H1 (cell line): ENCODE measurements around the gene JAM2. TPM values are rescaled to one million over a fixed set of nuclear protein-coding genes. Genes with fewer than 3 reads are reported as not detected.

ENCODE experiments used
- CTCF ChIA-PET: fragments of 300-600 bp; sonication (Branson Sonifier 250); formaldehyde crosslinking; loops from one replicate; lab custom pipeline; 2021; ENCODE audit not compliant: partially characterized antibody; lab: Charles Lee
- POLR2A ChIA-PET: fragments of 300-600 bp; sonication (Branson Sonifier 250); formaldehyde crosslinking; loops from one replicate; lab custom pipeline; 2021; ENCODE audit warnings: inconsistent platforms; ENCODE audit not compliant: partially characterized antibody; lab: Charles Lee
- DNase-seq, 2 experiments: peaks; one replicate each; pipeline versions ENCODE4 v3.0.0 to v3.0.0-alpha.2; 2010 to 2022; ENCODE audit warnings: low spot score in 2 of 2, low read depth in 1 of 2, mixed read lengths in 1 of 2
- FAIRE-seq: peaks from 2 replicates; lab custom pipeline; 2011; peaks lifted over from hg19 to GRCh38; lab: Jason Lieb, UNC
- H2AFZ ChIP-seq: 2 replicates; pipeline ENCODE4 v1.8.1; 2012; ENCODE audit warnings: low read length, inconsistent platforms
- H2AK5ac ChIP-seq: 2 replicates; pipeline ENCODE4 v1.6.1; 2013; ENCODE audit warnings: low read depth, low read length
- H2BK120ac ChIP-seq: replicated peaks from 2 replicates; pipeline ENCODE3; 2013; ENCODE audit warnings: low read depth, low read length, inconsistent platforms
- H2BK12ac ChIP-seq: 2 replicates; pipeline ENCODE4 v1.6.1; 2013; ENCODE audit warnings: low read depth, low read length
- H2BK15ac ChIP-seq: 2 replicates; pipeline ENCODE4 v1.6.1; 2013; ENCODE audit warnings: low read length
- H2BK20ac ChIP-seq: 2 replicates; pipeline ENCODE4 v1.6.1; 2013; ENCODE audit warnings: low read length
- H2BK5ac ChIP-seq: 2 replicates; pipeline ENCODE4 v1.6.1; 2013; ENCODE audit warnings: low read depth, low read length
- H3K14ac ChIP-seq: 2 replicates; pipeline ENCODE4 v1.6.1; 2013; ENCODE audit warnings: inconsistent platforms; ENCODE audit not compliant: insufficient read length
- H3K18ac ChIP-seq: 2 replicates; pipeline ENCODE4 v1.6.1; 2013; ENCODE audit warnings: low read length; ENCODE audit errors: extremely low read depth
- H3K23ac ChIP-seq: 2 replicates; pipeline ENCODE4 v1.6.1; 2013; ENCODE audit warnings: inconsistent platforms; ENCODE audit not compliant: insufficient read length
- H3K23me2 ChIP-seq: 2 replicates; pipeline ENCODE4 v1.6.1; 2013; ENCODE audit warnings: low read depth, low read length
- H3K27ac ChIP-seq: 2 replicates; pipeline ENCODE4 v1.6.1; 2011; ENCODE audit warnings: low read depth, low read length, inconsistent platforms
- H3K27me3 ChIP-seq, 4 experiments: replicated peaks in 1 of 4; 1 replicate in 1 of 4; 2 replicates in 3 of 4; pipeline versions ENCODE4 v1.6.1 to v1.8.1; 2011 to 2013; ENCODE audit warnings: low read length in 3 of 4, mild to moderate bottlenecking in 3 of 4, inconsistent platforms in 2 of 4, mixed read lengths in 2 of 4, moderate library complexity in 1 of 4; ENCODE audit not compliant: control insufficient read depth in 3 of 4, insufficient read depth in 3 of 4; ENCODE audit errors: extremely low read depth in 1 of 4
- H3K36me3 ChIP-seq, 4 experiments: 2 replicates each; pipeline versions ENCODE4 v1.6.1 to v1.8.1; 2011 to 2013; ENCODE audit warnings: mild to moderate bottlenecking in 4 of 4, low read length in 3 of 4, moderate library complexity in 2 of 4, control low read depth in 1 of 4, inconsistent platforms in 1 of 4; ENCODE audit not compliant: insufficient read depth in 4 of 4, control insufficient read depth in 2 of 4
- H3K4ac ChIP-seq: replicated peaks from 2 replicates; pipeline ENCODE3; 2013; ENCODE audit warnings: low read length, low read depth, mixed read lengths, inconsistent platforms; ENCODE audit not compliant: insufficient read length
- H3K4me1 ChIP-seq, 4 experiments: replicated peaks in 1 of 4; 1 replicate in 1 of 4; 2 replicates in 3 of 4; pipeline versions ENCODE4 v1.6.1 to v1.8.1; 2011 to 2013; ENCODE audit warnings: low read length in 3 of 4, inconsistent platforms in 2 of 4, mixed read lengths in 1 of 4; ENCODE audit not compliant: insufficient read depth in 4 of 4, control insufficient read depth in 3 of 4
- H3K4me2 ChIP-seq, 2 experiments: 2 replicates each; pipeline versions ENCODE4 v1.6.1 to v1.8.1; 2011 to 2013; ENCODE audit warnings: low read depth in 2 of 2, low read length in 2 of 2, control low read depth in 1 of 2, inconsistent platforms in 1 of 2, mild to moderate bottlenecking in 1 of 2; ENCODE audit not compliant: insufficient read depth in 1 of 2
- H3K4me3 ChIP-seq, 4 experiments: fragments of 200-600, 300-600 bp in 1 of 4; sonication (generic), shearing (Covaris generic), sonication (Bioruptor Twin) in 1 of 4; 2 replicates each; pipeline versions ENCODE4 v1.5.1 to v1.8.1; 2011 to 2016; ENCODE audit warnings: low read length in 4 of 4, low read depth in 3 of 4, control low read depth in 2 of 4, inconsistent platforms in 2 of 4, mild to moderate bottlenecking in 2 of 4, mixed read lengths in 1 of 4, moderate library complexity in 1 of 4; ENCODE audit not compliant: insufficient read depth in 2 of 4; ENCODE audit errors: extremely low read depth in 1 of 4
- H3K56ac ChIP-seq: replicated peaks from 2 replicates; pipeline ENCODE3; 2013; ENCODE audit warnings: low read depth, mild to moderate bottlenecking, mixed read lengths, low read length, inconsistent platforms; ENCODE audit not compliant: insufficient read length
- H3K79me1 ChIP-seq: 2 replicates; pipeline ENCODE4 v1.6.1; 2013; ENCODE audit warnings: low read depth, low read length, control low read depth
- H3K79me2 ChIP-seq, 2 experiments: 2 replicates each; pipeline versions ENCODE4 v1.6.1 to v1.8.1; 2012 to 2013; ENCODE audit warnings: low read length in 2 of 2, mild to moderate bottlenecking in 2 of 2, inconsistent platforms in 1 of 2; ENCODE audit not compliant: insufficient read depth in 2 of 2, control insufficient read depth in 1 of 2
- H3K9ac ChIP-seq, 4 experiments: replicated peaks in 1 of 4; 1 replicate in 1 of 4; 2 replicates in 3 of 4; pipeline versions ENCODE4 v1.6.1 to v1.8.1; 2011 to 2013; ENCODE audit warnings: low read depth in 3 of 4, low read length in 3 of 4, control low read depth in 2 of 4, mild to moderate bottlenecking in 2 of 4, moderate library complexity in 2 of 4, inconsistent platforms in 1 of 4; ENCODE audit errors: extremely low read depth in 1 of 4
- H3K9me3 ChIP-seq, 2 experiments: 2 replicates each; pipeline versions ENCODE4 v1.6.1 to v1.8.1; 2012 to 2013; ENCODE audit warnings: mild to moderate bottlenecking in 2 of 2, moderate library complexity in 2 of 2, control low read depth in 1 of 2, inconsistent platforms in 1 of 2, low read depth in 1 of 2, low read length in 1 of 2, mixed read lengths in 1 of 2; ENCODE audit not compliant: insufficient read depth in 2 of 2
- H4K20me1 ChIP-seq, 2 experiments: replicated peaks in 1 of 2; 2 replicates each; pipeline versions ENCODE3 to v1.8.1; 2011 to 2013; ENCODE audit warnings: inconsistent platforms in 2 of 2, low read length in 2 of 2, mild to moderate bottlenecking in 1 of 2; ENCODE audit not compliant: insufficient read depth in 2 of 2, control insufficient read depth in 1 of 2
- H4K5ac ChIP-seq: 2 replicates; pipeline ENCODE4 v1.6.1; 2013; ENCODE audit warnings: low read length, low read depth, mixed read lengths, inconsistent platforms; ENCODE audit not compliant: insufficient read length
- H4K8ac ChIP-seq: 2 replicates; pipeline ENCODE4 v1.8.0; 2013; ENCODE audit warnings: mild to moderate bottlenecking, moderate library complexity, low read length, inconsistent platforms; ENCODE audit not compliant: insufficient read depth; ENCODE audit errors: extremely low read depth
- H4K91ac ChIP-seq: replicated peaks from 2 replicates; pipeline ENCODE3; 2013; ENCODE audit warnings: low read length, mixed read lengths, inconsistent platforms; ENCODE audit not compliant: insufficient read length
- CREB1 ChIP-seq: IDR thresholded peaks from 2 replicates; pipeline ENCODE4 v1.6.1; 2012; ENCODE audit warnings: inconsistent platforms
- EGR1 ChIP-seq: IDR thresholded peaks from 2 replicates; pipeline ENCODE4 v1.6.1; 2011; ENCODE audit warnings: low read depth, low read length, borderline replicate concordance
- FOSL1 ChIP-seq: IDR thresholded peaks from 2 replicates; pipeline ENCODE4 v1.6.1; 2011; ENCODE audit warnings: mild to moderate bottlenecking, low read depth, low read length, moderate library complexity; ENCODE audit not compliant: insufficient read depth
- HDAC2 ChIP-seq, 2 experiments: fragments of 300-600 bp in 1 of 2; sonication (generic) in 1 of 2; IDR thresholded peaks; 2 replicates each; pipeline ENCODE4 v1.6.1; 2011 to 2012; ENCODE audit warnings: low read depth in 2 of 2, low read length in 2 of 2, mild to moderate bottlenecking in 2 of 2, moderate library complexity in 2 of 2, borderline replicate concordance in 1 of 2, inconsistent platforms in 1 of 2
- KDM1A ChIP-seq: fragments of 200-600, 300-600 bp; sonication (generic); IDR thresholded peaks from 2 replicates; pipeline ENCODE4 v1.7.1; 2016; ENCODE audit warnings: mild to moderate bottlenecking, low read length, borderline replicate concordance
- RBBP5 ChIP-seq: IDR thresholded peaks from 2 replicates; pipeline ENCODE4 v1.7.1; 2012; ENCODE audit warnings: low read depth, mild to moderate bottlenecking, inconsistent platforms, low read length, moderate library complexity, borderline replicate concordance
- SIN3A ChIP-seq, 2 experiments: IDR thresholded peaks in 1 of 2; conservative IDR thresholded peaks in 1 of 2; 2 replicates each; pipeline ENCODE4 v1.6.1; 2011 to 2012; ENCODE audit warnings: low read length in 2 of 2, improper control_type of control experiment in 1 of 2, low read depth in 1 of 2, mild to moderate bottlenecking in 1 of 2
- TAF7 ChIP-seq: optimal IDR thresholded peaks from 2 replicates; pipeline ENCODE3; 2011; ENCODE audit warnings: low read depth, mild to moderate bottlenecking, inconsistent platforms, low read length, moderate library complexity, borderline replicate concordance
- TBP ChIP-seq: IDR thresholded peaks from 2 replicates; pipeline ENCODE4 v1.6.1; 2011; ENCODE audit warnings: low read depth, low read length, improper control_type of control experiment
- YY1 ChIP-seq: IDR thresholded peaks from 2 replicates; pipeline ENCODE4 v1.6.1; 2011; ENCODE audit warnings: low read depth, mild to moderate bottlenecking, low read length
- ZNF274 ChIP-seq: IDR thresholded peaks from 2 replicates; pipeline ENCODE4 v1.7.0; 2012; ENCODE audit warnings: low read length, borderline replicate concordance; ENCODE audit errors: extremely low read depth
- WGBS, 2 experiments: shearing (Covaris generic) in 1 of 2; methylation state at CpG; one replicate each; pipeline versions ENCODE4 v1.1.6 to v1.1.7; 2013 to 2015; ENCODE audit warnings: low lambda C conversion rate in 2 of 2, mixed read lengths in 2 of 2, inconsistent platforms in 1 of 2, low coverage in 1 of 2, missing lambda C conversion rate in 1 of 2; ENCODE audit not compliant: insufficient replicate concordance in 2 of 2, insufficient coverage in 1 of 2, insufficient read length in 1 of 2; ENCODE audit errors: extremely low coverage in 1 of 2, missing lambda C conversion rate in 1 of 2; 5-methylcytosine and 5-hydroxymethylcytosine counted together
- polyA plus RNA-seq, 7 experiments: library from polyadenylated mRNA; depleted of rRNA in 3 of 7; stranded (reverse) in 5 of 7; unstranded in 2 of 7; fragments of >200 nt in 5 of 7; fragments of 200-250 nt in 2 of 7; gene quantifications; 1 replicate in 5 of 7; 2 replicates in 1 of 7; 4 replicates in 1 of 7; pipeline versions ENCODE4 v1.2.1 to v1.2.3, GENCODE V29; 2011 to 2013; ENCODE audit warnings: missing spikeins in 2 of 7, mixed read lengths in 2 of 7
- total RNA-seq: library from RNA; stranded (reverse); fragmentation: NEBNext Ultra II Directional; extraction: Animal tissue kit (Norgen Biotek cat#: 25700); gene quantifications from 2 replicates; pipeline ENCODE4 v1.2.1, GENCODE V29; 2021
- TF ChIP-seq, protein P1 (sequence below): IDR thresholded peaks from 2 replicates; pipeline ENCODE4 v1.6.1; 2011; ENCODE audit warnings: low read depth, mild to moderate bottlenecking, low read length; ENCODE audit not compliant: insufficient read depth

Gene JAM2
- total and polyA plus RNA-seq, 2 of the 8 experiments (the other 6 are each of a cell fraction or from before 2014, with no cell fraction given), result 4.9 to 9.5 TPM

- no peak for FAIRE-seq
- H3K36me3 ChIP-seq, result no peaks in the 10 kb centered on the region; a peak in 1 of 8 replicates
- H3K4me3 ChIP-seq, result peak overlapping the region in 3 of 4 experiments; percentile 50 to 77 (median 74); a peak in 2 of 8 replicates
- TF ChIP-seq FOSL1 (no peak), TBP (no peak), SIN3A (conservative IDR thresholded peaks at IDR 0.05 in 1 of 2, IDR thresholded peaks at IDR 0.05 in 1 of 2; ENCODE audit: low read depth in 1 of 2, low read length in 2 of 2) (no peak), TAF7 (no peak), CREB1 (no peak), RBBP5 (no peak), EGR1 (no peak), HDAC2 (IDR thresholded peaks at IDR 0.05; ENCODE audit: borderline replicate concordance in 1 of 2, low read depth in 2 of 2, low read length in 2 of 2) (no peak), KDM1A (no peak), ZNF274 (no peak), YY1 (no peak)
- TF ChIP-seq, protein P1, sequence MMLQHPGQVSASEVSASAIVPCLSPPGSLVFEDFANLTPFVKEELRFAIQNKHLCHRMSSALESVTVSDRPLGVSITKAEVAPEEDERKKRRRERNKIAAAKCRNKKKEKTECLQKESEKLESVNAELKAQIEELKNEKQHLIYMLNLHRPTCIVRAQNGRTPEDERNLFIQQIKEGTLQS, result no peak
These were observed 1.9 kb downstream of the JAM2 start for GRCh38 chr21:25640943-25641292.

More at GRCh38 chr21:25640943-25641292, 1.9 kb downstream of the JAM2 start:
- Histone ChIP-seq H4K8ac (no peak overlapping the region), H3K27me3 (peaks cover 0 to 5% (median 2%) of the 10 kb centered on the region in 4 experiments; a peak in 3 of 7 replicates), H3K56ac (no peak overlapping the region), H2BK15ac (no peak overlapping the region), H3K9me3 (no peaks in the 10 kb centered on the region), H2AFZ (no peak overlapping the region), H3K79me2 (no peaks in the 10 kb centered on the region), H3K23me2 (peaks cover 8% of the 10 kb centered on the region), H3K14ac (no peak overlapping the region), H4K20me1 (no peaks in the 10 kb centered on the region), H2BK5ac (no peak overlapping the region), H2BK12ac (no peak overlapping the region), H3K4me2 (peak overlapping the region; percentile 69 to 88; a peak in 2 of 4 replicates), H3K18ac (no peak overlapping the region), H4K5ac (no peak overlapping the region), H2BK20ac (no peak overlapping the region), H3K23ac (no peak overlapping the region), H3K79me1 (no peaks in the 10 kb centered on the region; the same call in 1 of the 2 replicates), H3K4ac (no peak overlapping the region), H2AK5ac (no peak overlapping the region; the same call in 1 of the 2 replicates), H4K91ac (no peak overlapping the region), H2BK120ac (no peak overlapping the region), H3K27ac (no peak overlapping the region), H3K9ac (no peak overlapping the region; a peak in 1 of 7 replicates), H3K4me1 (peaks cover 0 to 3% (median under 1%) of the 10 kb centered on the region in 4 experiments; a peak in 3 of 7 replicates)
- CTCF ChIA-PET, result interaction anchor here (0.7 to 1.1 kb wide), 2 partner anchors 32 to 146 kb away, joined by 3 read pairs; no protein-coding TSS in a partner anchor
- WGBS, 2 experiments, result 80% methylated on average over 5 of the region's 5 CpGs; no CpG with 5 or more reads in 1 of the 2 experiments
- POLR2A ChIA-PET, result interaction anchor here (0.6 kb wide), 1 partner anchor 107 kb away, joined by 3 read pairs; no protein-coding TSS in a partner anchor
- no peak for DNase-seq
